ENCODE data around the gene INHA. TPM values are rescaled to one million over a fixed set of nuclear protein-coding genes. Genes with fewer than 3 reads are reported as not detected.

Gene INHA
- total RNA-seq, 1 donor from 2014 or later, result not detected

- DNase-seq (ENCODE audit: low spot score), result no peak
Observed at GRCh38 chr2:219539926-219540678, 32.0 kb upstream of the INHA start.

GRCh38 chr2:219540784-219541504 is 31.2 kb upstream of the INHA start:
- no peak for DNase-seq (ENCODE audit: low spot score)

- DNase-seq (ENCODE audit: low spot score), result peak; percentile 64
Observed at GRCh38 chr2:219541611-219542180, 30.4 kb upstream of the INHA start.

GRCh38 chr2:219542931-219543595 is 29.0 kb upstream of the INHA start:
- peak; percentile 34 for DNase-seq (ENCODE audit: low spot score)

GRCh38 chr2:219543596-219544358 is 28.3 kb upstream of the INHA start, which contains the start of the genes CHPF and TMEM198:
Gene CHPF (minus strand): TSS chr2:219543809. CDS start chr2:219543538, 271 bp downstream.
Gene TMEM198 (plus strand): TSS chr2:219544028. CDS start chr2:219544728, 700 bp downstream.
- peak; percentile 99 for DNase-seq (ENCODE audit: low spot score)

- no peak for DNase-seq (ENCODE audit: low spot score)
Observed at GRCh38 chr2:219544567-219544966, 27.5 kb upstream of the INHA start.

GRCh38 chr2:219545295-219545942 is 26.7 kb upstream of the INHA start:
- no peak for DNase-seq (ENCODE audit: low spot score)

- no peak for DNase-seq (ENCODE audit: low spot score)
Observed at GRCh38 chr2:219545943-219546352, 26.2 kb upstream of the INHA start.

GRCh38 chr2:219547621-219548020 is 24.5 kb upstream of the INHA start:
- DNase-seq (ENCODE audit: low spot score), result no peak

GRCh38 chr2:219548990-219549389 is 23.1 kb upstream of the INHA start:
- DNase-seq (ENCODE audit: low spot score), result no peak

GRCh38 chr2:219549619-219550018 is 22.5 kb upstream of the INHA start:
- no peak for DNase-seq (ENCODE audit: low spot score)

- peak; percentile 88 for DNase-seq (ENCODE audit: low spot score)
Observed at GRCh38 chr2:219551441-219552381, 20.4 kb upstream of the INHA start.

GRCh38 chr2:219552382-219553167 is 19.5 kb upstream of the INHA start:
- peak; percentile 92 for DNase-seq (ENCODE audit: low spot score)

- no peak for DNase-seq (ENCODE audit: low spot score)
Observed at GRCh38 chr2:219553168-219553417, 19.0 kb upstream of the INHA start.

GRCh38 chr2:219553463-219553963 is 18.6 kb upstream of the INHA start:
- DNase-seq (ENCODE audit: low spot score), result no peak

- no peak for DNase-seq (ENCODE audit: low spot score)
Observed at GRCh38 chr2:219554350-219554749, 17.8 kb upstream of the INHA start.

GRCh38 chr2:219555956-219556355 is 16.2 kb upstream of the INHA start:
- no peak for DNase-seq (ENCODE audit: low spot score)

GRCh38 chr2:219556413-219556812 is 15.7 kb upstream of the INHA start:
- no peak for DNase-seq (ENCODE audit: low spot score)

- DNase-seq (ENCODE audit: low spot score), result no peak
Observed at GRCh38 chr2:219557320-219557719, 14.8 kb upstream of the INHA start.
